Measurements from ENCODE around the gene MYEF2. TPM values are rescaled to one million over a fixed set of nuclear protein-coding genes. Genes with fewer than 3 reads are reported as not detected.

The MYEF2 gene
- total RNA-seq, 2 donors from 2014 or later = 12.9 to 16.6 TPM

DNA sequence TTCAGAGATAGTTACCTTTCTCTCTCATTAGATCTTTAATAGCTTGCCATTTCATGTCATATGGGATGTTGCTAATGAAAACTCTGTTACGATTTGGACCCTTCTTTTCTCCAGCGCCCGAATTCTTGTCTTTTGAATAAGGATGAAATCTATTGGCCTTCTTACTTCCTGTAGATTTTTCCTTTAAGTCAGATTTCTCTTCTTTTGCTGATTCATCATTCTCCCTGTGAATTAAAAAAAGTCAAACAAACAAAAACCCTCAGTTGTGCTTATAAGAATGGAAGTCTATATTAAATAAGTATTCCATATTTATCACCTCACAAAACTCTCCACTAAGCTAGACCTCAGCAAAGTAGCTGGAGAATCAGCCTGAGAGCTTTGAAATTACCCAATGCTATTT lies 9.5 kb downstream of the MYEF2 start:
- TF ChIP-seq, protein P1, sequence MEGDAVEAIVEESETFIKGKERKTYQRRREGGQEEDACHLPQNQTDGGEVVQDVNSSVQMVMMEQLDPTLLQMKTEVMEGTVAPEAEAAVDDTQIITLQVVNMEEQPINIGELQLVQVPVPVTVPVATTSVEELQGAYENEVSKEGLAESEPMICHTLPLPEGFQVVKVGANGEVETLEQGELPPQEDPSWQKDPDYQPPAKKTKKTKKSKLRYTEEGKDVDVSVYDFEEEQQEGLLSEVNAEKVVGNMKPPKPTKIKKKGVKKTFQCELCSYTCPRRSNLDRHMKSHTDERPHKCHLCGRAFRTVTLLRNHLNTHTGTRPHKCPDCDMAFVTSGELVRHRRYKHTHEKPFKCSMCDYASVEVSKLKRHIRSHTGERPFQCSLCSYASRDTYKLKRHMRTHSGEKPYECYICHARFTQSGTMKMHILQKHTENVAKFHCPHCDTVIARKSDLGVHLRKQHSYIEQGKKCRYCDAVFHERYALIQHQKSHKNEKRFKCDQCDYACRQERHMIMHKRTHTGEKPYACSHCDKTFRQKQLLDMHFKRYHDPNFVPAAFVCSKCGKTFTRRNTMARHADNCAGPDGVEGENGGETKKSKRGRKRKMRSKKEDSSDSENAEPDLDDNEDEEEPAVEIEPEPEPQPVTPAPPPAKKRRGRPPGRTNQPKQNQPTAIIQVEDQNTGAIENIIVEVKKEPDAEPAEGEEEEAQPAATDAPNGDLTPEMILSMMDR (IDR thresholded peaks at IDR 0.05) = no peak
- no peak for TF ChIP-seq POLR2A (IDR thresholded peaks at IDR 0.05)
- no peak overlapping the region for H3K4me3 ChIP-seq
- no peak overlapping the region for H3K27ac ChIP-seq
- WGBS, 2 donors = 60 to 64% methylated on average over 3 of the region's 3 CpGs
- H3K4me1 ChIP-seq = no peaks in the 10 kb centered on the region
- intact Hi-C loops (cut with DNase I) = no loop called here
- no peak for ATAC-seq
- no peaks in the 10 kb centered on the region for H3K36me3 ChIP-seq (replicated peaks in 1 of 2; ENCODE audit: insufficient read depth in 1 of 2, low read depth in 2 of 2)
- no peak for DNase-seq
- H3K27me3 ChIP-seq = no peaks in the 10 kb centered on the region
- no peaks in the 10 kb centered on the region for H3K9me3 ChIP-seq

DNA sequence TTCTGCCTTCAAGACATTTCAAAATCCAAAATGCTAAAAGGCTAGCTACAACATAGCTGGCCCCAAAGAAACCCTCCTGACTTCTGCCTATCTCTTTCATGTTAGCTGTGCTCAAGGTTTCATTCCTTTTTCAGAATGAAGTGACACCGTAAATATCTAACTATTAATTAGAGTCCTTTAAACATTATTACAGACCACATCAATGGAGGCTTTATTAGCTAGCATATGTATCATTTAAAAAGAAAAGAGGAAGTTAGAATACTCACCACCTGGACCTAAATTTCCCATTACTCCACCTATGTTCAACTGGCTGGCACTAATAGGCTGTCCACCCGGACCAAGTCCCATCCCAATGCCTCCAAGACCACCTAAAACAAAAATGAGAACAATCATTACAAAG lies 24.6 kb downstream of the MYEF2 start:
- Histone ChIP-seq H3K36me3 (replicated peaks in 1 of 2; ENCODE audit: insufficient read depth in 1 of 2, low read depth in 2 of 2) (peaks cover 0 to 2% of the 10 kb centered on the region in 2 donors), H3K4me3 (no peak overlapping the region), H3K27me3 (no peaks in the 10 kb centered on the region), H3K4me1 (no peaks in the 10 kb centered on the region), H3K27ac (no peak overlapping the region), H3K9me3 (no peaks in the 10 kb centered on the region)
- TF ChIP-seq POLR2A (IDR thresholded peaks at IDR 0.05) = no peak
- TF ChIP-seq, protein P1 (IDR thresholded peaks at IDR 0.05) = no peak
- no peak for DNase-seq
- no peak for ATAC-seq
- WGBS, 2 donors = 94 to 98% methylated on average over 2 of the region's 2 CpGs
- intact Hi-C loops (cut with DNase I) = no loop called here

DNA sequence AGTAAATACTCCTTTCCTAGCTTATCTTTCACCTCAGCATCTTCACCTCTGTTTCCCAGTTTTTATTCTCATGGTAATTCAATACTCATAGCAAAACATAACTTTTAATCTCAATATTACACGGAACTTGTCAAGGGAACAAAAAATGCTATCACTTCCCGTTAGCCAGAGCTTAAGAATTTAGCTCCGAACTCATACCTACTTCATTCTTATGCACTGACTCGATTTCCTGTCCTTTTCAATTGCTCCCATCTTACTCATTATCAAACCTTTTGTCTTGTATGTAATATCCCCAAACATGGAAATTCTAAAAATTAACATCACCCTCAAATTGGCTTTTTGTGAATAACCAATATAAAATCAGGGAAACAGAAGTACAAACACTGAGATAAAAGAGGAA lies 28.2 kb downstream of the MYEF2 start:
- ATAC-seq = no peak
- WGBS, 2 donors = 89 to 91% methylated on average over 4 of the region's 4 CpGs

DNA sequence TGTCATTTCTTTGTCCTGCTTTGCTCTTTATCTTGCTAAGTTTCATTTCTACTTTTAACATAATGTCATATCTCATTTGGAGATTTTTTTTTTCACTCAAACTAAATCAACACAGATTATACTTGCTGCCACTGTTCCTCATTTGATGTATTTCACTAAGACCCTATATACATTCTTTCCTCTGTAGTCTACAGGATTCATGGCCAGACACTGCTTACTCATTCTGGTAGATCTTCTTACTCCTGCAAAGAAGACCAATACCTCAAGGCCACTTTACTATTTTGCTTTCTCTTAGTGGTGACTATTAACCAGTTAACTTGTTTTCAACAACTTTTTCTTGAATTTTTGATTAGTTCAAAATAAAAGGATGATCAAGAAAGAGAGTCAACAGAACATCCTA lies 30.7 kb downstream of the MYEF2 start:
- Histone ChIP-seq H3K27me3 (no peaks in the 10 kb centered on the region), H3K27ac (no peak overlapping the region), H3K9me3 (no peaks in the 10 kb centered on the region), H3K4me3 (no peak overlapping the region), H3K36me3 (replicated peaks in 1 of 2; ENCODE audit: insufficient read depth in 1 of 2, low read depth in 2 of 2) (peaks cover 0 to under 1% of the 10 kb centered on the region in 2 donors), H3K4me1 (no peaks in the 10 kb centered on the region)
- DNase-seq (no peak), ATAC-seq (no peak)
- TF ChIP-seq POLR2A (IDR thresholded peaks at IDR 0.05) = no peak
- TF ChIP-seq, protein P1 (IDR thresholded peaks at IDR 0.05) = no peak
- intact Hi-C loops (cut with DNase I) = no loop called here

More for the DNA sequence above, 28.2 kb downstream of the MYEF2 start:
- Histone ChIP-seq H3K27me3 (no peaks in the 10 kb centered on the region), H3K27ac (no peak overlapping the region), H3K4me3 (no peak overlapping the region), H3K4me1 (no peaks in the 10 kb centered on the region), H3K36me3 (replicated peaks in 1 of 2; ENCODE audit: insufficient read depth in 1 of 2, low read depth in 2 of 2) (peaks cover 0 to 2% of the 10 kb centered on the region in 2 donors), H3K9me3 (no peaks in the 10 kb centered on the region)
- DNase-seq = no peak
- TF ChIP-seq, protein P1 (IDR thresholded peaks at IDR 0.05) = no peak
- no peak for TF ChIP-seq POLR2A (IDR thresholded peaks at IDR 0.05)
- intact Hi-C loops (cut with DNase I) = no loop called here

DNA sequence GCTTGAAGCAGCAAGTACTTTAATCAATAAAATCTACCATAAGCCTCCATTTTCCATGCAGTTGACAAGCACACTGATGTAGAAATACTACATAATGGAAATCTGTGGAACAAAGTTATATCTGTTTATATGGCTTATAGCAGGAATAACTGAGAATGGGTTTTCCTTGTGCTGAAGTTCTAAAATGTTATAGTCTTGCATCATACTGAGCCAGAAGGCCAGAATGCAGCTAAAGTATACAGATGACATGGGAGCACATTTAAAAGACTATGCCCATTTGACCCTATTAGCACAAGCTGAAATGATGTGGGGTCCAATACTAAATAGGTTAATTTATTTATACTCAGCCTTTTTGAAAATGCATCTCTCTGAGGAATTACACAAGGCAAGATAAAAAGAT lies 32.2 kb downstream of the MYEF2 start:
- Histone ChIP-seq H3K9me3 (no peaks in the 10 kb centered on the region), H3K4me3 (no peak overlapping the region), H3K36me3 (replicated peaks in 1 of 2; ENCODE audit: insufficient read depth in 1 of 2, low read depth in 2 of 2) (no peaks in the 10 kb centered on the region), H3K27me3 (no peaks in the 10 kb centered on the region), H3K4me1 (no peaks in the 10 kb centered on the region), H3K27ac (no peak overlapping the region)
- intact Hi-C loops (cut with DNase I) = no loop called here
- ATAC-seq (no peak), DNase-seq (no peak)
- TF ChIP-seq, protein P1 (IDR thresholded peaks at IDR 0.05) = no peak
- no peak for TF ChIP-seq POLR2A (IDR thresholded peaks at IDR 0.05)
